Breast epithelium (tissue), 3 donors: Measurements from ENCODE around the gene TNFRSF8.

Experiments used
- POLR2A ChIP-seq: fragments of 450-650 bp; IDR thresholded peaks from one replicate; pipeline ENCODE4 v1.6.1; 2016; ENCODE audit warnings: antibody characterized with exemption, mild to moderate bottlenecking, moderate library complexity
- POLR2AphosphoS5 ChIP-seq, 3 donors: sonication (generic); formaldehyde crosslinking; IDR thresholded peaks; one replicate each; pipeline ENCODE4 v1.6.1; 2017; ENCODE audit warnings: antibody characterized with exemption in 3 of 3
- TF ChIP-seq, protein P1 (sequence below), 3 donors: fragments of 450-650 bp; IDR thresholded peaks; one replicate each; pipeline ENCODE4 v1.5.1; 2016 to 2017; ENCODE audit warnings: antibody characterized with exemption in 3 of 3, mild to moderate bottlenecking in 3 of 3, moderate library complexity in 3 of 3

DNA sequence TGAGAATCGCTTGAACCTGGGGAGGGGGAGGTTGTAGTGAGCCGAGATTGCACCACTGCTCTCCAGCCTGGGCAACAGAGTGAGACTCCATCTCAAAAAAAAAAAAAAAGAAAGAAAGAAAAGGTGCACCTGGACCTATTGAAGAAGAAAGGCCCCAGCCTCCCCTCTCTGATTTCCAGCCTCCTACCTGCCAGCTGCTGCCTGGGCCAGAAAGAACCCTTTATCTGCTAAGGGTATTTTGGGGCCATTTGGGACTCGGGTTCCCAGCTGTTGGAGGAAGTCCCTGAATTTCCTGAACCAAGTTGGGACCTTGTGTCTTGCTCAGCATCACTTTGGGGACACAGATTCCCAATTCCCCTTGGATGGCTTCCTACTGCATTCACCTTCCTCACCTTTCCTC is 3.9 kb upstream of the TNFRSF8 start:
- TF ChIP-seq, protein P1, sequence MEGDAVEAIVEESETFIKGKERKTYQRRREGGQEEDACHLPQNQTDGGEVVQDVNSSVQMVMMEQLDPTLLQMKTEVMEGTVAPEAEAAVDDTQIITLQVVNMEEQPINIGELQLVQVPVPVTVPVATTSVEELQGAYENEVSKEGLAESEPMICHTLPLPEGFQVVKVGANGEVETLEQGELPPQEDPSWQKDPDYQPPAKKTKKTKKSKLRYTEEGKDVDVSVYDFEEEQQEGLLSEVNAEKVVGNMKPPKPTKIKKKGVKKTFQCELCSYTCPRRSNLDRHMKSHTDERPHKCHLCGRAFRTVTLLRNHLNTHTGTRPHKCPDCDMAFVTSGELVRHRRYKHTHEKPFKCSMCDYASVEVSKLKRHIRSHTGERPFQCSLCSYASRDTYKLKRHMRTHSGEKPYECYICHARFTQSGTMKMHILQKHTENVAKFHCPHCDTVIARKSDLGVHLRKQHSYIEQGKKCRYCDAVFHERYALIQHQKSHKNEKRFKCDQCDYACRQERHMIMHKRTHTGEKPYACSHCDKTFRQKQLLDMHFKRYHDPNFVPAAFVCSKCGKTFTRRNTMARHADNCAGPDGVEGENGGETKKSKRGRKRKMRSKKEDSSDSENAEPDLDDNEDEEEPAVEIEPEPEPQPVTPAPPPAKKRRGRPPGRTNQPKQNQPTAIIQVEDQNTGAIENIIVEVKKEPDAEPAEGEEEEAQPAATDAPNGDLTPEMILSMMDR (IDR thresholded peaks at IDR 0.05), result no peak
- TF ChIP-seq POLR2A (no peak), POLR2AphosphoS5 (IDR thresholded peaks at IDR 0.05) (no peak)
